ENCODE measurements around the gene SHROOM3.
"Not testable (repeated sequence)": the region's sequence is repeated elsewhere in the genome, so short reads cannot be mapped to it uniquely, and the experiment has no call there.

SHROOM3 gene

DNA sequence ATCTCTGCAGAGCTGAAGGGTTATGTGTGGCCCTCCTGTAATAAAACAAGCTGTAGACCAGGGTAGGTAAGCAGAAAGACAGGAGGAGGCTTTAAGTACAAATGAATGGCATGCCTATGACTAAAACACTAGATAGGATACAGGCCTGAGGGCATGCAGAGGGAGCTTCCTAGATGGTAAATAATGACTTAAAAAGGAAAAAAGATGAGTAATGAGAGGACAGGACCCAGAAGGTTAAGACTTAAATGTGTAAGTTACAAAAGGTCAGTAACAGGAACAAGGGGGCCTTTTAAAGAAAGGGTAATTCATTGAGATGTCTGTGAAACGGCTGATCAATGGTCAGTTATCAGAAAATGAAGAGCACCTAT, 268.1 kb downstream of the SHROOM3 start:
- DNase-seq, result no peak

DNA sequence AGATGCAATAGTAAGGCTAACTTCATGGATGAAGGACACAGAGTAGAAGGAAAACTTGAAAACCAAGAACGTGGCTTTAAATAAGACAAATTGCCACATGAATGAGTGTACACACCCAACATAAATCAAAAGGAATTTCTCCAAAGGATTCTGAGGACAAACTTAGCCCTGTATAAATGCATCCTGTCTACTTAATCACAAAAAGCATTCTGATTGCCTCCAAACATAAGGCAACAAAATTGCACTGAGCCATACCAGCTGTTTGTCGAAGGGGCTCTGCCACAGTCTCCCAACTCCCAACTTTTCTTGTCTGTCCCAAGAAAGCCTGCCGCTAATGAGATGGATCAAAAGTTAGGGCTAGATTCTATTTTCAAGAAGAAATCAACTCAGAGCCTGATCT, 268.6 kb downstream of the SHROOM3 start:
- no peak for DNase-seq

DNA sequence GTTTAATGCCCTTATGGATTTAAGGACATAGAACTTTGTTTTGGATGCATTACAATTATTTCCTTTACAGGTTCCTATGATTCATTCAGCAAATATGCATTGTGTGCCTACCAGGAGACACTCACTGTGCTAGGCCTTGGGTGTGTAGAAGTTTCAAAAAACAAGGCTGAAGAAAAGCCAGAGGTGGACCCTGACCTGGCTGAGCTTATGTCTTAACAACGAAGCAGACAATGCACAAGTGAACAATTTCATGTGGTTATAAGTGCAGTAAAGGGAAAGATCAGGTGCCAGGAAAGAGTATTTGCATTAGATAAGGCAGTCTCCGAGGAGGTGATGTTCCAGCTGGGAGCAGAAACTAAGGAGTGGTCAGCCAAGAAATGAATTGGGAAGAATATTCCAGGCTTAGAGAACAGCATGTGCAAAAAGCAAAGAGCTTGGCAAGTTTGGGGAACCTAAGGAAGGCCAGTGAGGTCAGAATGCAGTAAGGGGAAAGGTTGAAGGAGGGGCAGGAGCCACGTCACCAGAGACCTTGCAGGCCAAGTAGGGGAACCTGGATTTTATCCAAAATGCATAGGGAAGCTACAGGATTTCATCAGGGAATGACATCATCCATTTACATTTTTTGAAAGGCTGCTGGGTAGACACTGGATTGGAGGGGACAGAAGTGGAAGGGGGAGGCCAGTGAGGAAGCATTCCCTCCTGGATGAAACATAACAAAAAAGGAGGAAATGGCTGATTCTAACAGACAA, 269.3 kb downstream of the SHROOM3 start:
- DNase-seq, result no peak

DNA sequence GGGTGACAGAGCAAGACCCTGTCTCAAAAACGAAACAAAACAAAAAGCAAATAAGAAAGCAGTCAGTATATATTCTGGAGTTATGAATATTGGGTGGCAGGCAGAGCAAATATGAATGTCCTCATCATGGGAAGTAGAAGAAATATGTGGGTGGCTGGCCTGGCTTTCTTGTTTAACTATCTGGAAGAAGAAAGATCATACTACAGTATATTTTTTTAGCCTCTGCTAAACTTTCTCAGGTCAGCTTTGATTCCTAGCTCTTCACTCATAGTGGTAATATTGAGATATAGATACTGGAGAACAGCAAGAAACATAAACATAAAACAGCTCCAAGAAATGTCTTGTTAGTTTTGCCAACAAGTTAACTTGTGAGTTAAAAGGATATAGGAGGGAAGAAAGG, 270.4 kb downstream of the SHROOM3 start:
- DNase-seq, result no peak

DNA sequence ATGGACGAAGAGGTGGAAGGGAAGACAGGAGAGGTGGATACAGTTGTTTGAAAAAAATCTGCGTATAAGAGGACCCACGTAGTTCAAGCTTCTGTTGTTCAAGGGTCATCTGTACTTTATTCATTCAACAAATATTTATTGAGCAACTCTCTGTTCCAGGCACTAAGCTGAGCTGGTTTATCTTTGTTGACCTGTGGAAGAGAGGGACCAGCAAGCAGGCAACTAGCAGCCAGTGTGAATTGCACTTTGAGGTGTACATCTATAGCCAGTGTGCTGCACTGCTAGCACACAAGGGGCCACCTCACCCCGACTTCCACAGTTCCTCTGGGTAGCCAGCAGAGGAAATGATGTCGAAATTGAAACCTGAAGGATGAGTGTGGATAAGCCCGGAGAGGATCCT, 271.6 kb downstream of the SHROOM3 start:
- DNase-seq, result no peak

DNA sequence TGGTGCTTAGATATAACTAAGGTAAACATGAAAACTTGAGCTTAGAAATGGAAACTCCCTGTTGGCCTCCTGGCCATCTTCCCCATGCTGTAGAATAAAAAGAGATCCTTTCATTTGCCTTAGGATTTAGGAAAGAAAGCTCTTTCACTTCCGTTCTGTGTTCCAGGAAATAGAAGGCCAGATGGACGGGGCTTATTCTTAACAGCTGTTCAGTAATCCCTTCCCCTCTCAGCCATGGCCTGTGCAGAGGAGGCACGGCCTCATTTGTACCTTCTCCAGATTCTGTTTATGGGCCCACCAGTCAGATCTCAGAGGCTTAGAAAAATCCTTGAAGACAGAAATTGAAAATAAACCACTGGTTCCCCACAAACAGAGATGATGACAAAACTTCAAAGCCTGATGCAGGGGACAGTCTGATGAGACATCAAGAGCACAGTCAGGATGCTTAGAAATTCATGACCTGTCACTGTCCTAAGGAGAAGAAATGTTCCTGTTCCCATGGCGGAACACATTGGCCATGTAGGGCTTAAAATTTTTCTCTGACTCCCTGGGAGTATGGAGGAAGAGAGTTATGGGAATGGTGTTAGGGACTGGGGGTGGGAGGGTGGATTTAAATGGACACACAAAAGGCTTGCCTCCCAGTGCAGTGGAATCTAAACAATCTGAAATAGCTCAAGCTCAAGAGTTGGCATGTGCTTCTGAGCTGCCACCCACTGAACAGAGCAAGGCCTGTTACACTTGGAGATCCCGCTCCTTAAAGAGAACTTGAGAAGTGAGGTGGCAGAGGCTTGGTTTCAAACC, 274.1 kb downstream of the SHROOM3 start:
- no peak for DNase-seq

DNA sequence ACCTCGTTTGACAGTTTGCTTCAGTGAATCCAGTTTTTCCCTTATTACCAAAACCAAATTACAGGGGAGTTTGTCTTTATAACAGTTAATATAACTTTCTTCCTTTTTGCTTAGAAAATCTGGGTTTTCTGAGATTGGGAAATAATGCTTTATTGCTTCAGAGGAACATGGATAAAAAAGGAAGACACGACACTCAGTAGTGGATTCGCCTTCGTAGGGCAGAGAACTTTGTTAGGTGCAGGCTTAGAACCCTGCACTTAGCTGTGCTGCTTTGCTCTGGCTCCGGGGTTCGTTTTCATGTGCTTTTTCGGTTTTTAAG, 274.7 kb downstream of the SHROOM3 start:
- no peak for DNase-seq

DNA sequence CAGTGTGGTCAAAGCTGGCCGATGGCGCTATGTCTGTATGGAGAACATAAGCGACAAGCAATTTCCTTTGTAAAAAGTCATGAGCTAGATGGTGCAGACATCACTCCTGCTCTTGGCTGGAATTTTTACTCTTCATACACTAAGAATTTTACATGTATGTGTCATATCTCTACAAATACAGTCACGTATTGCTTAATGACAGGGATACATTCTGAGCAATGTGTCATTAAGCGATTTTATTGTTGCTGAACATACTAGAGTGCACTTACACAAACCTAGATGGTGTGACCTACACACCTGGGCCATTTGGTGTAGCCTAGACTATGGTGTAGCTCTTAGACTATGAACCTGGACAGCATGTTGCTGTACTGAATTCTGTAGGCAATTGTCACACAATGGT, 277.5 kb downstream of the SHROOM3 start:
- no peak for DNase-seq

DNA sequence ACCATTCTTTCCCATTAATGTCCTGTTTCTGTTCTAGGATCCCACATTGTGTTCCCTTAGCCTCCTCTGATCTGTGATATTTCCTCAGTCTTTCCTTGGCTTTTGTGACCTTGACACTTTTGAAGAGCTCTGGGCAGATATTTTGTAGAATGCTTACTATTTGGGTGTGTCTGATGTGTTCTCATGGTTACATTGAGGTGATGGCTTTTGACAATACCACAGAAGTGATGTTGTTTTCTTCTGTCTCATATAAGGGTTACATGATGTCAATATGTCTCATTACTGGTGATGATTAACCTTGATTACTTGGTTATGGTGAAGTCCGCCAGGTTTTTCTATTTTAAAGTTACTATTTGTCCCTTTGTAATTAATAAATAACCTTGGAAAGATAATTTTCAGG, 279.2 kb downstream of the SHROOM3 start:
- no peak for DNase-seq

DNA sequence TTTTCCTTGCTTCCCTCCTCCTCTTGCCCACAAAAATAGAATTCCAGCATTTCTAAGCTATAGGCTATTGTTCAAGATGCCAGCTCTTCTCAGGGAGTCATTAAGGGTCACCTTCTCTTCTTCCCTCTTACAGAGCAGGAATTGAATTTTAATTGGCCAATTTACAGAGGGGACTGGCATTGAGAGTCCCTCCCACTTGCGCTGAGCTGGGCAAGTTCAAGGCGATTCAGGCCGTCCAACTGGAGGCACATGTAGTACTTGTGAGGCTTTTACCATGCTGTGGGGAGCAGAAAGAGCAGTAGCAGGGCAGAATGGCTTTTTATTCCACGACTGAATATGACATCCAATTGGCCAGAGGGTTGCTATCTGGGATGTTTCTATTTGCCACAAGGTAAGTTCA, 281.0 kb downstream of the SHROOM3 start:
- no peak for DNase-seq

DNA sequence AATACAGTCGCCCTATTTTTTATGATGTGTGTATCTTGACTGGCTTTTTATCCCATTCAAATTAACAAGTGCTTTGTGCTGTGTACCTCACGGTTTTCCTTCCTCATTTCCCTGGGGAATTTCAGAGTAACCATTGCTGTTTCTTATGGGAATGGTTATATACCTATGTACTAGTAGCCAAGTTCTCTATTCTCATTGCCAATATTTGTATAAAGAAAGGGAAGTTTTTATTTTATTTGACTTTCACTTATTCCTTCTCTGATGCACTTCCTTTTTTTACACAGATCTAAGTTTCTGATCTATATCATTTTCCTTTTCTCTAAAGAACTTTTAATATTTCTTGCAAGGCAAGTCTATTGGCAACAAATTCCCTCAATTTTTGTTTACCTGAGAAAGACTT, 281.6 kb downstream of the SHROOM3 start:
- no peak for DNase-seq

DNA sequence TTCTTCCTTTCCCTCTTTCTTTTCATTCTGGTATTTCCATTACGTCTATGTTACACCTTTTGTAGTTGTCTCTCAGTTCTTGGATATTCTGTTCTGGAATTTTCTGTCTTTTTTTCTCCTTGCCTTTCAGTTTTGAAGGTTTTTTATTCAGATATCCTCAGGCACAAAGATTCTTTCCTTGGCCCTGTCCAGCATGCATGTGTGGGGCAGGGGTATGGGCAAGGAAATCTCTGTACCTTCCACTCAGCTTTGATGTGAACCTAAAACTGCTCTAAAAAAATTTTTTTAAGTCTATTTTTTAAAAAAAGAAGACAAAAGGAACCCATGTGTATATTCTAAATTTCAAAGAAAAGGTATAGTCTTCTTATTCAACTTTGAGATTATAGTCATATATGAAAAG, 282.4 kb downstream of the SHROOM3 start:
- DNase-seq, result no peak

DNA sequence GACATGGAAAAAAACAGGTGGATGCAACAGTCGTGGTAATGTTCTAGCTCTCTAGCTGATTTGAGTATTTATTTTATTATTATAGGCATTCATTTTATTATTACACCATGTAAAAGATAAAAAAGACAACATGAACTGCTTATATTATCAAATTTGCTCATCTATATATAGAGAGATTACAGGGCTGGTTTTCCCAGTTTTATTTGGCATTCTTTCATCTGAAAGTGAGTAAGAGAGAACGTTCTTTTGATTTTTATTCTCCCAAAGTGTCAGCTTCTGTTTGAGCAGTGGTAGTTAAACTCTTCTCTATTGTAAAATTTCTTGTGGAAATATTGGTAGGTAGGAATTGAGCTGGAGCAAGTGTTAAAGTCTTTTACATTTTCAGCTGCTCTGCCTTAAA, 283.0 kb downstream of the SHROOM3 start:
- DNase-seq, result no peak

DNA sequence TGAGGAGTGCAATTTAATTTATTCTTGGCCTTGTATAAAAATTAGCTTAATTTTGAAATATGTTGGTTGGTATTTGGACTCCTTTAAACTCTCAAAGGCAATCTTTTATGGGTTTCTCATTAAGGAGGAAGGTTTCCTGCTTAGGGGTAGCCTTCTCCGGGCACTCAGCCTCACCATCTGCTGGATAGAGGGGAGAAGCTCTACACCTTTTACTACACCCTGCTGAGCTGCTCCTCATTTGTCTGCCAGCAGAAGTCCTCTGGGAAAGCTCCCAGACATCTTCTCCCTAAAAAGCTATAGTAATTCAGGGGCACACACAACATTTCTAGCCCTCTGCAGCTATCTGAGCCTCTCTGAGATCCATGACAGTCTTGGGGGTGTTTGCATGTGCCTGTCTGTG, 283.8 kb downstream of the SHROOM3 start:
- DNase-seq, result no peak

DNA sequence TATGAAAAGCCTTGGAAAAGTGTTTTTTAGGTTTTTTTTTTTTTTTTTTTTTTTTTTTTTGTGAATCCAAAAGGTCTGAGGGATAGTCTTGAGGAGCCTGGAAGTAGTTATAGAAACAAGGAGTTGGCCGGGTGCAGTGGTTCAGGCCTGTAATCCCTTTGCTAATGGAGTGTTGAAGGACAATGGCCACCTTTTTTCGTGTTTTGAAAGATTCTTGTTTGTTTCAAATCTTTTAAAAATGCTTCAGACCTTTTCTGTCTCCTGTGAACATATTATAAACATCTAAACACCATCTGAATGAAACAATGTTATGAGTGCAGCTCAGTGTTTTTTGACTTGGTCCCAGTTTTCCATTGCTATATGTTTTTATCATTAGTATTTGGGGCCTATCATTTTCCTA, 285.1 kb downstream of the SHROOM3 start:
- no peak for DNase-seq

DNA sequence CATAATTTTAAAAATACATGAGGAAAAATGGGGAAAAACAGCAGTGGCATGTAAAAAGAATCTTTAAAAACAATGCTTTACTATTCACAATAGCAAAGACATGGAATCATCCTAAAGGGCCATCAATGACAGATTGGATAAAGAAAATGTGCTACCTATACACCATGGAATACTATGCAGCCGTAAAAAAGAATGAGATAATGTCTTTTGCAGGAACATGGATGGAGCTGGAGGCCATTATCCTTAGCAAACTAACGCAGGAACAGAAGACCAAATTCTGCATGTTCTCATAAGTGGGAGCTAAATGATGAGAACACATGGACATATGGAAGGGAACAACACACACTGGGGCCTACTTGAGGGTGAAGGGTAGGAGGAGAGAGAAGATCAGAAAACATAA, 287.1 kb downstream of the SHROOM3 start:
- not testable (repeated sequence) for DNase-seq

DNA sequence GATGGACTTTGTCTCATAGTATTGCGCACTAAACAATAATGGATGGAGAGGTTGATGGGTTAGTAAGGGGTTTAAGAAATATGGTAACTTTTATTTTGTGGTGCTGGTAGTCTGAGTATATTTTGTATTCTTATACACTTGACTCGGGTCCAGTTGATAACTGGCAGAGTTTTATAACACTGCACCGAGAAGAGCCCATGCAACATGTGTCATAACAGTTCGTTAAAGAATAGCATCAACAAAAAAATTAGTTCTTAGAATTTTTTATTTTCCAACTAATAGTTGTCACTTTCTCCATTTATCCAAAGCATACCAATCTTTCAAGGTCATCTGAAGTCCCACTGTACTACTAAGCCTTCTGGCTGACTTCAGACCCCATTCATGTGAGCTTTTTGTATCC, 287.8 kb downstream of the SHROOM3 start:
- DNase-seq, result no peak

DNA sequence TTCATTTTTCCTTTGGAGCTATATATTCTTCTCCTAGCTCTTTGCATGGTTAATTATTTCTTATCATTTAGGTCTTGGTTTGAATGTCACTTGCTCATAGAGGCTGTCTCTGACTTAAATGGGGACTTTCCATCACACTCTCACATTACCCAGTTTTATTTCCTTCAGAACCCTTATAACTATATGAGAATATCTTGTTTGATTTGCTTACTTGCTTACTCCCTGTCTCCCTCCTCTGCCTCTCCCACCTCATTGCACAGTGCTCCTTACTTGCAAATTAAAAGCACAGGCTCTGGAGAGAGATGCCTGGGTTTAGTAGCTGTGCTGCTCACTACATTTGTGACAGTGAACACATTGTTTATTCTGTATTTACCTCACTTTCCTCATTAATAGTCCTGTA, 288.3 kb downstream of the SHROOM3 start:
- DNase-seq, result no peak

DNA sequence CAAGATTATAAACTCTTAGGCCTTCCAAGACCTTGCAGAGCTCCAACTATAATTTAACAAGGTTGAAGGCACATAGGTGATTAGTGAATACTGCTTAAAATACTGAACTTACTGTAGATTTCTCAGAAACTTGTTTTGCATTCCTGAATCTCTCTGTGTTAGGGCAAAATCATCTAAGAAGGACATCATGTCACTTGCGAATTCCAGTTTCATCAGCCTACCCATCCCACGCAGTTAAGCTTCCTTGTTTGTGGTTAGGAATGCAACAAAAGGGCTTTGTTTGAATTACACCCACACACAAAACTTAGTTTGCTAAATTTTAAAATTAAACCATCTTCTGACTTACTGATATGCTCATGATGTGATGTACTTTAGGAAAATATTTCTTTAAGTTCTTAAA, 288.9 kb downstream of the SHROOM3 start:
- no peak for DNase-seq

DNA sequence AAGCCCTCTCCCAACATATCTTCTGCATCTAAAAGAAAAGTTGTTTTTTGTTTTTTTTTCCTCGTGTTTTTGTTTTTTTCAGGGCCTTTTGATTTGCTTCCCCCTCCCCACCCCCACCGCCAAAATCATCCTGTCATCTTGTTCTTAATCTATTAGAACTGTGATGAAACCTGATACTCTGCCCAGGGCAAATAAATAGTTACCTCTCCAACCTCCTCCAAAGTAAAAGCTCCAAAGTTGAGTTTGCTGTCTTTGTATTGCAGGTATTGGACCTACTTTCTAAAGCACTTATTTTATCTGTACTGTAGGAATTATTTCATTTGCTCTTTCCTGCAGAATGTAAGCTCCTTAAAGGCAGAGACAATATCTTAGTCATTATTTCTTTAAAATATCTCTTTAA, 290.0 kb downstream of the SHROOM3 start:
- DNase-seq, result no peak

DNA sequence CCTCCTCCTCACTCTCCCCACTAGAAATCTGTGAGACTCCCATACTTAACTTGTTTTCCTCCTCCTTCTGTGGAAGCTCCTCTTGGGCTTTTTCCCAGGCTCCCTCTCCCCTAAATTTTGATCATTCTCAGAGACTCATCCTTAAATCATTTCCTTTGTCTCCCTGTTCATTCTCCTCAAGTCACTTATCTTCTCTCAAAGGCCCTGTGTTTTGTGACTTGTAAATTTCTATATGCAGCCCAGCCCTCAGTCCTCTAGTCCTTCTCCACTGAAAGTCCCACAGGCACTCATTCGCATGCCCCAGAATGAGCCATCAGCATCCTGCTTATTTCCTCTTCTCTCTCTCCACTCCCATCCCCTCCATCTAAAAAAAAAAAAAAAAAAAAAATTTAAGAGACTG, 291.1 kb downstream of the SHROOM3 start:
- DNase-seq, result no peak

DNA sequence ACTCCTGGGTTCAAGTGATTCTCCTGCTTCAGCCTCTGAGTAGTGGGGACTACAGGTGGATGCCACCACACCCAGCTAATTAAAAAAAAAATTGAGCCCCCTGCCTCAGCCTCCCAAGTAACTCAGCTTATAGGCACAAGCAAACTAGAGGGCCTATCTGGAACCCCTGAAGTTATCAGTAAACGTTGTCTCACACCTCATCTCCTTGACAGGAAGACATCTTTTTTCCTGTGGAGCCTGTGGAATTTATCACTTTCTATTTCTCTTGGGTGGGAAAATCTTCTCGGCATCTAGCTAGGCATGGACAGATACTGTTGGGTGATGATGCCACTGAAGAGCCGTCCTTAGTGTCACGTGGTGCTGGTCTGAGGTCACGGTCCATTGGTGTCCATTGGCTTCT, 291.6 kb downstream of the SHROOM3 start:
- no peak for DNase-seq

DNA sequence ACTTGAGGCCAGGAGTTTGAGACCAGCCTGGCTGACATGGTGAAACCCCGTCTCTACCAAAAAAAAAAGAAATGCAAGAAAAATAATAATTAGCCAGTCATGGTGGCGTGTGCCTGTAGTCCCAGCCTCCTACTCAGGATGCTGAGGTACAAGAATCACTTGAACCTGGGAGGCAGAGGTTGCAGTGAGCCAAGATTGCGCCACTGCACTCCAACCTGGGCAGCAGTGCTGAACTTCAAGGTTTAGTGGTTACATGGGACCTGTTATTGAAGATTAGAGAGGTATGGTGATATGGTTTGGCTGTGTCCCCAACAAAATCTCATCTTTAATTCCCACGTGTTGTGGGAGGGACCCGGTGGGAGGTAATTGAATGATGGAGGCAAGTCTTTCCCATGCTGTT, 292.9 kb downstream of the SHROOM3 start:
- DNase-seq, result not testable (repeated sequence)

DNA sequence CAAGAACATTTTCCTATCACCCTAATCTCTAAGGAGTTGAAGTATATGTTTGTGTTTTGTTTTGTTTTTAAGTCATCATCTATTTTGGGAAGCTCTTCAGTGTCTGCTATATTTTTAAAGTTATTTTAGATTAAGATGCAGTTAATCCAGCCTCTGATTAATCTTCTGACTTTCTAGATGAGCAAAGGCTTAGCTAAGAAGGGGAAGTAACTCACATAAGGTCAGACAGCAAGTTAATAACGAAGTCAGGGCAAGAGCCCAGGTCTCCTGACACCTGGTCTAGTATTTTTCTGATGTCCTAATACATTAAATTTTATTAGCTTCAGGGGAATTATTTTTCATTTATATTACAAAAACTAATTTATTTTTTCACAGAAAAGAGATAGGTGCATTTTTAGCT, 294.4 kb downstream of the SHROOM3 start:
- DNase-seq, result no peak

DNA sequence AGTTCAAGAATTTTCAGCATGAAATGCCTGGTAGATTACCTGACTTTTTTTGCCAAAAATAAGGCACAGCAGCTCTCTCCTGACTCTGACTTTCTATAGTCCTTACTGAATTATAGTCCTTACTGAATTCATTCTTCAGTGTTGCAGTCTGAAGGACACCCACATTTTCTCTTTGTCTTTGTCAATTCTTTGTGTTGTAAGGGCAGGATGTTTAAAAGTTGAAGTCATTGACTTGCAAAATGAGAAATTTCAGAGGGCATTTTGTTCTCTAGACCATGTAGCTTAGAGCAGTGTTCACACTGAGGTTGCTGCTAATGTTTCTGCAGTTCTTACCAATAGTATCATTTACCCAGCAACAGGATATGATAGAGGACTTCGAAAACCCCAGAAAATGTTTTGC, 295.0 kb downstream of the SHROOM3 start:
- no peak for DNase-seq

Data from effector CD4-positive, alpha-beta T cell (primary cell).